Measurements from ENCODE around the gene UMOD.

- no peak for TF ChIP-seq CREB1 (IDR thresholded peaks at IDR 0.05; ENCODE audit: low read depth)
- TF ChIP-seq, protein P1, sequence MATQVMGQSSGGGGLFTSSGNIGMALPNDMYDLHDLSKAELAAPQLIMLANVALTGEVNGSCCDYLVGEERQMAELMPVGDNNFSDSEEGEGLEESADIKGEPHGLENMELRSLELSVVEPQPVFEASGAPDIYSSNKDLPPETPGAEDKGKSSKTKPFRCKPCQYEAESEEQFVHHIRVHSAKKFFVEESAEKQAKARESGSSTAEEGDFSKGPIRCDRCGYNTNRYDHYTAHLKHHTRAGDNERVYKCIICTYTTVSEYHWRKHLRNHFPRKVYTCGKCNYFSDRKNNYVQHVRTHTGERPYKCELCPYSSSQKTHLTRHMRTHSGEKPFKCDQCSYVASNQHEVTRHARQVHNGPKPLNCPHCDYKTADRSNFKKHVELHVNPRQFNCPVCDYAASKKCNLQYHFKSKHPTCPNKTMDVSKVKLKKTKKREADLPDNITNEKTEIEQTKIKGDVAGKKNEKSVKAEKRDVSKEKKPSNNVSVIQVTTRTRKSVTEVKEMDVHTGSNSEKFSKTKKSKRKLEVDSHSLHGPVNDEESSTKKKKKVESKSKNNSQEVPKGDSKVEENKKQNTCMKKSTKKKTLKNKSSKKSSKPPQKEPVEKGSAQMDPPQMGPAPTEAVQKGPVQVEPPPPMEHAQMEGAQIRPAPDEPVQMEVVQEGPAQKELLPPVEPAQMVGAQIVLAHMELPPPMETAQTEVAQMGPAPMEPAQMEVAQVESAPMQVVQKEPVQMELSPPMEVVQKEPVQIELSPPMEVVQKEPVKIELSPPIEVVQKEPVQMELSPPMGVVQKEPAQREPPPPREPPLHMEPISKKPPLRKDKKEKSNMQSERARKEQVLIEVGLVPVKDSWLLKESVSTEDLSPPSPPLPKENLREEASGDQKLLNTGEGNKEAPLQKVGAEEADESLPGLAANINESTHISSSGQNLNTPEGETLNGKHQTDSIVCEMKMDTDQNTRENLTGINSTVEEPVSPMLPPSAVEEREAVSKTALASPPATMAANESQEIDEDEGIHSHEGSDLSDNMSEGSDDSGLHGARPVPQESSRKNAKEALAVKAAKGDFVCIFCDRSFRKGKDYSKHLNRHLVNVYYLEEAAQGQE (IDR thresholded peaks at IDR 0.05; ENCODE audit: low read depth), result no peak
Measured at GRCh38 chr16:20319406-20319805, 33.1 kb downstream of the UMOD start.

All from Ishikawa (cell line).